NCI-H146 treated with DMSO at 0.1 percent for 48 hours (cell line): ENCODE data around the gene SLC7A11.
"Not testable (repeated sequence)": the region's sequence is repeated elsewhere in the genome, so short reads cannot be mapped to it uniquely, and the experiment has no call there.

Experiments used
- DNase-seq: peaks from one replicate; lab custom pipeline; 2025; ENCODE audit not compliant: unreplicated experiment; lab: John Stamatoyannopoulos, UW

SLC7A11 gene

DNA sequence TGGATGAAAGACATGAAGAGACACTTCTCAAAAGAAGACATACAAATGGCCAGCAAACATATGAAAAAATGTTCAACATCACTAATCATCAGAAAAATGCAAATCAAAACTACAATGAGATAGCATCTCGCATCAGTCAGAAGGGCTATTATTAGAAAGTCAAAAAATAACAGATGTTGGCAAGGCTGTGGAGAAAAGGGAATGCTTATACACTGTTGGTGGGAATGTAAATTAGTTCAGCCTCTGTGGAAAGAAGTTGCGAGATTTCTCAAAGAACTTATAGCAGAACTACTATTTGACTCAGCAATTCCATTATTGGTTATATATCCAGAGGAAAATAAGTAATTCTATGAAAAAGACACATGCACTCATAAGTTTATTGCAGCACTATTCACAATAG, 31.6 kb downstream of the SLC7A11 start:
- not testable (repeated sequence) for DNase-seq

DNA sequence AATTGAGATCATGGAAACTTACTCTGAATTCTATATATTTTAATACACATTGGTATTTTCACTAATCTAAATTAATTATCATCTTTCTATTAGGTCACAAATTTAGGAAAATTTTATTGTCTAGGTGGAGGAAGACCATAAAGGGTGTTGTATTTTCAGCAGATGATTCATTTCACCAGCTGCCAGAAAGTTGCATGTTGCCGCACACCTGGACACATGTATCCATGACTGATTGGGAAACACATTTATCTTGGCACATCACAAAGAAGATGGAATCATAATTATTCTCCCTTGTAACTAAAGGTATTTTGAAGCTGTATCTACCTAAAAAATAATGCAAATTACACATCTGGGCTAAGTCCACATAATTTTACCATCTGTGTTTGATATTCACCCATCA, 33.1 kb downstream of the SLC7A11 start:
- DNase-seq = no peak

DNA sequence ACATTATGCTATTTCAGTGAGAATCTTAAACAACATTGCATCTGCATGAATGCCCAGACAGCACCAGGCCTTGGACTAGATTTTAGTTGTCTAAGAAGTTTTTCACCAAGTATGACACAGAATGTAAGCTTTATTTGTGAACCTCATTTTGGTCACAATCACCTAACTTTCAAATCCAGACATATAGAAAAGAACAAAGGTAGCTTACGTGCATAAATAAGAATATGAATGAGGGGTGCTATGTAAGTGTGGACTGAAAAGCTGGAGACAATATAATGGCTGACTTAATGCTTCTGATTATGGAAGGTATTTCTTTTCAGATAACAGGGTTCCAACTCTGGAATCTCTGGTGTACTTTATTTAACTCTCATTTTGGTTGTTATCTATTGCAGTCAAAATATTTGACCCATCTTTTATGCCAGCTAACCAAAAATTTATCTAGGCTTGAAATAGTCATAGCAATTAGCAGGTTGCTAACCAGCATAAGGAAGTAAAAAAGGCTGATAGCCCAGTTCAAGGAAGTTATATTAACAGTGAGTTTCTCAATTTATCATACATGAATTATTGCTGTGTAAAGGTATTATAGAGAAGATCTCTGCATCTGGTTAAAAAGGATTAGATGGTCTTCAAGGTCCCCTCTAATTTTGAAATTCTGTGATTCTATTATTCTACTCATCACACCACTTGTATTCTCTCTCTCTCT, 36.5 kb downstream of the SLC7A11 start:
- DNase-seq = no peak

DNA sequence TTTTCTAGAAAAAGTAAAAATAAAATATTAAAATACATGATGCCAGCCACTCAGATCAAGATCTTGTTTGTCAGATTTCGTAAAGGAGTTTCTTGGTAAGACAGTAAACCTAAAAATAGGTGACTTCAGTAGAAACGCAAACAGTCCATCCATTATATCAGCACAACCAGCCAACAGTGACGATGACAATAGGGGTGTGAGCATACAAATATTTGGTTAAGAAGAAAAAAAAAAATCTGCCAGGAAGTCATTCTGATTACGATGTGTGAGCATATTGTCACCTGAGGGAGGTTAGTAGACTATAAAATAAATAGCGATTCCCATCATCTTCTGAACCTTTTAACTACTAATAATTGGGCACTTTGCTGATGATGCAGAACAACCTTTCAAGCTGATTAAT, 37.6 kb downstream of the SLC7A11 start:
- DNase-seq = peak; percentile 92

DNA sequence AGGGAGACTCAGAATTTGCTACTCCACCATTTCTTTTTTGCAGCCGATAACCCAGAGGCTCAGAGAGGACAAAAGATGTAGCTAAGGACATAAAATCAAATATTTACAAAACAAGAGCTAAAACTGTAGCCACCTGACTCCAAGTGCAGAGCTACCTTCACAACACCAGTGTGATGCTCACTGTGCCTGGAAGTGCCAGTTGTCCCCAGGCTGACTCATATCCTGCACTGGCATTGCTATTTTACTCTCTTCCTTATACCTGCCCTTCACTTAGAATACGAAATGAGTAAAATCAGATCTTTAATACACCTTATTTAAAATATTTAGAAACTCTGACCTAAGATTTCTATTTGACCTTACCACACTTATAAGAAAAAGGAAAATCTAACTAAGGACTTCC, 39.5 kb downstream of the SLC7A11 start:
- DNase-seq = no peak

DNA sequence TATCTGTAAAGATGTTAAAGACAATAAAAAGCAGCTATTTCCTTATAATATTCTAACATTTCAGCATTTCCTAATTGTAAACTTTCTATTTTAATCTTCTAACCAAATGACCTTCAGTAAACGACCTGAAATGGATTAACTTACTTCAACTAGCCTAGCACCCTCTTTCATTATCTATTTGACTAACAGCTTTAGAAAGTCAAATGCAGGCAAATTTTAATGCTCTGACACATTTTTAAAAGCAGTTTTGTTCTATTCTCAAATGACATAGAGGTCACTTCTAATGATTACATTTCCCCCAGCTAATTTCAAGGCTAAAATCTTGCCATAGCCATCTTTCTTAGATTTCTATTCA, 41.9 kb downstream of the SLC7A11 start:
- DNase-seq = no peak

DNA sequence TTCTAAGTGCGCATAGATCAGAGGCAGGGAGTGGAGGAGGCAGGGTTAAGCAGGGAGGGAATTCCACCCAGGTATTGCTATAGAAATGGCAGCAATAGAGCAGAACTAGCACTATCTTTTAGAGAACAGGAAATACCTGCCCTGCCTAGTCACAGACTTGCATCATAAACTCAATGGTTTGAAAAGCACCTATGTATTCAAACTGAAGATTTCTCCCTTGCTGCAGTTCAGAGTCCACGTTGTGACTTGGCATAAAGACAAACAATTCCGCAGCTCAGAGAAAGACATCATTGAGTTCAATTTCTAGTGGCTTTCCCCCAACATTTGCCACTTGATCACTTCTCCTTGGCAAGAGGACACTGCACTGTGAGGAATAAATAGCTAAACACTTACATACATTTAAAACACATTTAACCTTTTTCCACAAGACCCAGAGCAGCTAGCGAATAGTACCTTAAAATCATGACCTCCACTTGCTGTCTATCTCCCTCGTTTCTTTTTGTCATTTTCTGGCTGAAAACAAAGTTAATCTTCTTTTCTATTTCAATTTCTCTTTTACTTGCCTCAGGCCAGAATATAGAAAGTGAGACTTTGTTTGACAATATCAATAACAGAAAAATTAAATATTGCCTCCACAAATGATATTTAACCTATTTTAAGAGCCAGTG, 42.4 kb downstream of the SLC7A11 start:
- no peak for DNase-seq

DNA sequence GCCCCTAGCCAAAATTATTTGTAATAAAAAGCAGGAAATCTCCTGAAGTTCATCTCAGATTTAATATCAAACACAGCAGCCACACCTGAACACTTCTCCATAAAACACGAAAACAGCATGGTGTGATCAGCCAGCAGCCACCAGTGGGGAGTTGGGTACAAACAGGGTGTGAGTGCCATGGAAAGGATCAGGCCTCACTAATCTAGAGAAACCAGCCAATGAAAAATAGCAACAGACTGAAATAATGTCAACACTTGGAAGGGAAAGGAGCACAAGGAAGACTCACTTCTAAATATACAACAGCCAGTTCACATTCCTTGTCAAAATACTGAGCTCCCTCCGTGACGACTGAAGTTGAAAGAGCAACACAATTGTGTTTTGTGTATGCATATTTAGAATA, 46.0 kb downstream of the SLC7A11 start:
- no peak for DNase-seq

DNA sequence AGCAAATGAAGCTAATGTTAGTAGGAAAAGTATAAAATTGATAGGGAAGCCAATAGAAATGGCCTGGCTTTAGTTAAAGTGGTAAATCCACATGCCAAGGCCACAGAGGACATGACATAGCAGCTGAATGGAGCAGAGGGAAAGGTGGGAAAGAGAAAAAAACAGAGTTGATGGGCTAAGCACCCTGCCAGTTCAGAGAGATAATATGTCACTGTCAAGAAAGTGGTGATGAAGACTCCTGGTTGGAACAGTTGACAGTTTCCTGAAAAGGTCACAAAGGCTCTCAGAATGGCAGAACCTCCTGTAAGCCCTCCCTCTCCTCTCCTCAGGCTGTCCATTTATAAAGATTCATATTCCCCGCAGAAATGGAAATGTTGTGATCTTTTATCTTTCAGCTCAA, 48.2 kb downstream of the SLC7A11 start:
- DNase-seq = no peak

DNA sequence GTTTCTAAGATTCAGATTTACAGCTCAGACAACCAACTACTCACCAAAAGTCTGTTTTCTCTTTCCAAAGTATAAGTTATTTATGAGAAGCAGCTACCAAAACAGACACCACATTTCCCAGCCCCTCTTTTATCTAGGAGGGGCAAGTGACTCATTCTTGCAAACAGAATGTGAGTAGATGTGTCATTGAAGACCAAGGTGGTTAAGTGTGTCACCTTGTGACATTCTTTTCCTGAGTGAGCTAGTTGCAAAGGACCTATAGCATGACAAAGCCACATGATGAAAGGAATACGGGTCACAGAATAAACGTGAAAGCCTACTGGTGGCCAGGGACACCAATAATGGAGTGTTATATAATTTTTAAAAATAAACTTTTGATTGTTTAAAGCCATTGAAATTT, 50.0 kb downstream of the SLC7A11 start:
- no peak for DNase-seq

DNA sequence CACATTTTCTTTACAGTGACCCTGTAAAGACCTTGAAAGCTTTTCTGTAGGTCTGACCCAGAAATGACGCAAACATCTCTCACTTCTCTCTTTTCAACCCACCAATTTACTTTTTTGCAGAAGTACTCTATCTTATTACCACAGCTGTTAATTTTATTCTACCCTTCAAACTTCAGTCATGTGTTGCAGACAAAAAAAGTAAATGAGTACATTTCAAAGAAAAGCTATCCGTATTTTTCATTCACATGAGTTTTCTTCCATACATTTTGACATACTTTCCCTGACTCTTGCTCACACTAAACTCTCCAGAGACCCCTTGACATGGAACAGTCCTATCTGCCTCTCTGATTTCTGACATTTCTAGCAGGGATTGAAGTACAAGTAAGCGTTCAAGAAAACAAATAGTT, 51.7 kb downstream of the SLC7A11 start:
- DNase-seq = no peak

DNA sequence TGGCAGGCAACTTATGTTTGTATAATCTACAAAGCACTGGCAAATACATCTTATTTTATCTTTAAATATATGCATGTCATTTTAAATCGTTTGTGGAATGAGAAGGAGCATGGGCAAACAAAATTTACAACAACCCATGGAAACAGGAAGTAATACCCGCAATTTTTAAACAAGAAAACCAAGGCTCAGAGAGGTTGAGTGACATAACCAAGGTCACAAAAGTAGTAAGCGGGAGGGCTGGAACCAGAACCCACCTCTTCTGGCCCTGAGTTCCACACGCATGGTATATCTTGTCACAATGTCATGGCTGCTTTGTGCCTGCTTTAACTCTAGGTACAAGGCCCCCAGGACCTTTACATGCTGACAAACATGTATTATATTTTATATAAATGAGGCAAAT, 52.9 kb downstream of the SLC7A11 start:
- DNase-seq = no peak

DNA sequence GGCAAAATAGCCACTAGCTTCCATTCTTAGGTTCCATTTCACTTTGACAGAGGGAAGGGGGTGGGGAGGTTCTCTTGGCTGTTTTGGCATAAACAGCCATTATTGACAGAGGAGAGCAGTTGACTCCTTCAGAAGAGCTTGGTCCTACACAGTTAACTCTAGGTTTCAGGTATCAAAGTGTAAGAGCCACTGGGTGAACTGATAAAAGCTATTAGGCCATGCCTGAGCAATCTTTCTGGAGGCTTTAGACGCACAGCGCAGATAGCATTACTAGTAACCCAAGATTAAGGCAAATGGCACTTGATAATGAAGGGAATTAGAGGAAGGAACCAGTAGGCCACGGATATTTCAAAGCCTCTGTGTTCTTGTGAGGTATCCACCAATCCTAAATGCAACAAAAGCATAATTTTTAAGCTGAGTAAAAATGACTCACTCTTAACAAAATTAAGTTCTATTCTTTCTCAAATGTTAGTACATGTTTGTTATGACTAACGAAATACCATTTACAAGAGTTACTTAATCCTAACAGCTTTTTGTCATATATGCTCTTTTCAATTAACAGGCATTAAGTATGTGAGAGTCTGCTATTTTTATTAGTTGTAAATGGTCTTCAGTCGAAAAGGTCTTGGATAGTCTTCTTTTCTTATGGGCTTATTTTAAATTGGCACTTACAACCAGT, 53.6 kb downstream of the SLC7A11 start:
- DNase-seq = no peak

DNA sequence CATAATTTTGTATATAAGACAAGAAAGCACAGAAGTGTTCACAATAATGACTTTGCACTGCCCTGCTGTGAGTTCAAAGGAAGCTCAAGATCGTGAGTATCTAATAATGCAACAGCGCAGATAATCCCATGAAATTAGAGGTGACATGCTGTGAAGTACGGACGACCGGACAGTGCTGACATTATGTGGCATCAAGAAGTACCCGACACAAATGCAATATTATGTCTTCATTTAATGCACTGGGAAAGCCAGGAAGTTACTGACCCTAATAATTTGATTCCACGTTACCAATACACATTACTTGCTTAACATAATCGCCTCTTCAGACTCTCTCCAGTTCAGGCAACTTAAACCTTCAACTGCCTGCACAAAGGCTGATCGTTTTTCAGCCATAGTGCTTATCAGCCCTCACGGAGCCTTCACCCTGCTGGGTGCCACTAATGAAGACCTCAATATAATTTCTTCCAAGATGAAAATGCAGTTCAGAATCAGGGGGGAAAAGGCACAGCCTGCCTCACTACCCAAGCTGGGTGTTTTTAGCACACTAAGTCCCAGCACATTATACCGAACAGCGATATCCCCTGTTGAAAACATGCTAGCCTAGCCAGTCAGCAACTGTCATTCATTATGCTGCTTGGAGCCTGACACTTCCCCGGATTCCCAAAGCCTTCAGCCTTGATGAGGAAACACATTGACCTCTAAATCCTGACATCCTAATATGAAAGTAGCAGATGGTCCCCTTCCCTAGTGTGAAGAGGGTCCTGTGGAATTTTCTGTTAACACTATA, 56.1 kb downstream of the SLC7A11 start:
- DNase-seq = no peak

DNA sequence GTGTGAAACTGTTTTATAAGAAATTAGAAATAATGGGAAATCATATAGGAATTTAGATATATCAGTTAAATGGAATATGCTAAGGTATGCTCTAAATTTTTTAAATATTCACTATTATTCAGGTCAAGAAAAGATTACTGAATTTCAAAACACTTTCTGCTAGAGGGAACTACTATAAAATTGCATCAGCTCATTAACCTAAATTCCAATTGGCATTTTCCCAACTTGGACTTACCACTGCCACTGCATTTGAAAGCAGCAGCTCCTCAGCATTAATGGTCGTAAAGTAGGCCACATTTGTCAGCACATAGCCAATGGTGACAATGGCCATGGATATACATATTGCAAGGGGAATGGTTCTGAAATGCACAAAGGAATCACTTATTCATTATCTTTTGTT, 57.3 kb downstream of the SLC7A11 start:
- DNase-seq = no peak

DNA sequence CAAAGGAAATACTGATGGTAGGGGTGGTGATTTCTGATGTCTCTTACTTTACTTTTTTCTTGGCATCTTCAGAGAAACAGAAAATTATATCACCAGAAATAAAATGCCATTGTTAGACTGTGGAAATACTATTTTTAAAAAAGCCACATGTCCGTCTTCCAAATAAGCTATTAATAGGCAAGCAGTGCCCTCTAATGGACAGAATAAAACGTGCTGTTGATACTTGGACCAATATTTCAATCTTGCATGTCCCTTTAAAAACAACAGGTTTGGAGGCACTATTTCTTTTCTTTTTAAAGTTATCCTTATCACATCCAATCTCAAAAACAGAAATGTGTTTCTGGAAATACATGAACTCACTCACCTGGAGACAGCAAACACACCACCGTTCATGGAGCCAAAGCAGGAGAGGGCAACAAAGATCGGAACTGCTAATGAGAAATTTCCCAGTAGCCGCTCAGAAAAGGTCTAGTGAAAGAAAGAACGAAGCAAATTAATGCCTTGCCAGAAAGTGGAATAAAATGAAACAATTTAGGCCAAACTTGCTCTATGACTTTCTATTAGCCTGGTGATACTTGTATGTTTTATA, 59.2 kb downstream of the SLC7A11 start:
- no peak for DNase-seq

DNA sequence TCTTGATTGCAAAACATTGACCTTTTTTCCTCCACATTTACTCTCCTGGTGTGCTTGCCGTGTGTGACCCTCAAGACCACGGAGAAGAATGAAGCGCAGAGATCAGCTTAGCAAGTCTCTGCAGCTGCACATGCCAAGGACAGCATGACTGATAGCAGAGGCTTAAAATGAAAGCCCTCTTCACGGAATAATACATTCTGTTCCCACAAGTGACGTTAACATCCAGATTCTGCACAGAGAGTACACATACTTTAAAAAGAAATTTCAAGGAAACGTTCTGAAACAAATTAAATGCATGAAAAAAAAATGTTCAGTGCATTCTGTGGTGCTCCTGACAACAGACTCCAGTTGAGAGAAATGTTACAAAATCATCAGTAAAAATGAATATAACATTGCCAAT, 60.9 kb downstream of the SLC7A11 start:
- DNase-seq = no peak

DNA sequence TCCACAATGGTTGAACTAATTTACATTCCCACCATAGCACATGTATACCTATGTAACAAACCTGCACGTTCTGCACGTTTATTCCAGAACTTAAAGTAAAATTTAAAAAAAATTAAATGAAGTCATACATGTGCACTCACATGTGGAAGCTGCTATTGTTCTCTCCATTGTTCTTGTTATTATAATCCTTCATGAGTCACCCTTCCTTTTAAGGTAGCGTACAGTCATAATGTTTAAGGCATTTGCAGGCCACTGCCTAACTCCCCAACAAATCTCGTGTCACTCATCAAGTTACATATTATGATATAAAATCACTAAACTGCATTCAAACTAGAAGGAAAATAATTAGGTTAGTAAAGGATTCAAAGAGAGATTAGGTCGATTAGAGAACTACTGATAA, 63.6 kb downstream of the SLC7A11 start:
- no peak for DNase-seq

DNA sequence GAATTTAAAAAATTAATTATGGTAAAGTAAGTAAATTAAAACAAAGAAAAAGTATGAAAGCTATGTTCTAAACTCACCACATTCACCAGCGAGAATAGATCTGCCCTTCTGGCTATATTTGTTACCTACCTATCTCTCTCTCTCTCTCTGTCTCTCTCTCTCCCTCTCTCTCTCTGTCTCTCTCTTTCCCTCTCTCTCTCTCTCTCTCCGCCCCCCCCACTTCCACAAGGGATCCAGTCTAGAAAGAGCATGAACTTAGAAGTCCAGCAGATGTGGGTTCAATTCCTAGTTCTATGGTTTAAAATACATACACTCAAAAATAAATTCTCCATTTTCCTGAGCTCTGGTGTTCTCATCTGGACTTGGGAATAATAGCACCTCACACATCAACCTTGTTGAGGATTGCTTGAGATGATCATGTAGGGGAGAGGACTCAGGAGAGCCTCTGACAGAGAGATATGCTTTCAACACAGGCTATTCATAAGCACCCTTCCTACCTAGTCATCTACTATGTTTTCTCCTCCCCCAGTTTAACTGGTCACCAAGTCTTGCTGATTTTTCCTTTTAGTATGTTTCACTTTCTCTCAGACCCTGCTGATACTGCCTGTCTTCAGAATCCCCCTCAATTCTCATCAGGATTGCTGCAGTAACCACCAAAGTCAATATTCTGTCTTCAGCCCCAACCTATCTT, 64.7 kb downstream of the SLC7A11 start:
- DNase-seq = no peak

DNA sequence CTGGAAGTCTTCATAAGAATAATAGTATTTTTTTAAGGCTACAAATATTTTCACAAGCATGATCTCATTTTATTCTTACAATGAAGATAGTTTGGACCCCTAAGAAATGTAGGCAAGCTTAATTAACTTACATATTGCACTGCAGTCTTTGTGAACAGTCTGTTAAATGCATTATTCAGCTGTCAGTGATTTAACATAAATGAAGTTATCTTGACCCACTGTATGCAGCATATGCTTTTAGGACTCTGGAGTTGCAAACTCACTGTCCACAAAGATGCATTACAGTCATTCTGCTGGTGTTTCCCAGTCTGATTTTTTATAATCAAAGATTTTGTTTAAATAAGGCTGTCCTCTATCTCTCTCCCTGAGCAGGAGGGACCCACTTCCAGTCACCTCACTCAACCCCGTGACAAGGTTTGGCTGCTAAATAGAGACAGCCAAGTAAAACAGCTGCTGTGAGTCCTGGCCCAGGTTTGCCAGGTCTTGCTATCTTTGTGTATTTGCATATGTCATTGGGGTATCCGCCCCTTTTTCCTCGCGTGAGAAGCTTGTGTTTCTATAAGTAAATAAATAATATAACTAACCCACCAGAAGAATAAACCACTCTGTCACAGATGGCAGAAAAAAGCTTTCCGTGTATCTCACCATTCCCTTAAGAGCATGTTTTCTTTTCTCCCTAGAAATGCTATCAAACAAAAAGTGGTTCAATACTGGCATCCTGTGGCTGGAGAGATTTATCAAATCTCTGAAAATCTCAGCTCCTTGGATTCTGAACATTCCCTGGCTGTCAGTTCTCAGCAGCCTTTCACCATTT, 67.0 kb downstream of the SLC7A11 start:
- no peak for DNase-seq
